DMS53 treated with DMSO at 0.1 percent for 48 hours (cell line): Measurements from ENCODE around the gene ACTN4.

Experiments used
- DNase-seq: peaks from one replicate; lab custom pipeline; 2025; ENCODE audit not compliant: unreplicated experiment; lab: John Stamatoyannopoulos, UW

Gene ACTN4

GRCh38 chr19:38635483-38636399 lies 11.7 kb upstream of the ACTN4 start:
- no peak for DNase-seq

- DNase-seq = no peak
These were observed 9.0 kb upstream of the ACTN4 start for GRCh38 chr19:38638461-38638860.

GRCh38 chr19:38639679-38640078 lies 7.8 kb upstream of the ACTN4 start:
- no peak for DNase-seq

- no peak for DNase-seq
These were observed 7.1 kb upstream of the ACTN4 start for GRCh38 chr19:38640368-38640767.

- no peak for DNase-seq
These were observed 5.3 kb upstream of the ACTN4 start for GRCh38 chr19:38642176-38642575.

- DNase-seq = no peak
These were observed 2.7 kb upstream of the ACTN4 start for GRCh38 chr19:38644719-38645118.

- no peak for DNase-seq
These were observed 718 bp downstream of the ACTN4 start for GRCh38 chr19:38647966-38648768.

GRCh38 chr19:38648769-38649304 lies 1.4 kb downstream of the ACTN4 start:
- DNase-seq = no peak

- DNase-seq = no peak
These were observed 2.1 kb downstream of the ACTN4 start for GRCh38 chr19:38649305-38650171.

- DNase-seq = no peak
These were observed 2.8 kb downstream of the ACTN4 start for GRCh38 chr19:38650172-38650775.

- DNase-seq = no peak
These were observed 3.6 kb downstream of the ACTN4 start for GRCh38 chr19:38650911-38651584.

GRCh38 chr19:38653028-38653571 lies 5.7 kb downstream of the ACTN4 start:
- DNase-seq = no peak

- no peak for DNase-seq
These were observed 7.2 kb downstream of the ACTN4 start for GRCh38 chr19:38654628-38655055.

GRCh38 chr19:38655148-38655824 lies 7.8 kb downstream of the ACTN4 start:
- no peak for DNase-seq

- no peak for DNase-seq
These were observed 8.9 kb downstream of the ACTN4 start for GRCh38 chr19:38656171-38656981.

GRCh38 chr19:38657633-38658222 lies 10.3 kb downstream of the ACTN4 start:
- DNase-seq = no peak

GRCh38 chr19:38658462-38659306 lies 11.2 kb downstream of the ACTN4 start:
- DNase-seq = peak; percentile 93
